ENCODE results near the gene ELP5.

Gene ELP5

GRCh38 chr17:7293816-7294613, 42.0 kb downstream of the ELP5 start:
- H3K36me3 ChIP-seq, result no peaks in the 10 kb centered on the region
- peak overlapping the region; percentile 42 for H3K4me3 ChIP-seq (ENCODE audit: low read depth, low read length)
- peak; percentile 91 for DNase-seq
- no peaks in the 10 kb centered on the region for H3K27me3 ChIP-seq (ENCODE audit: insufficient read depth, low read depth, severe bottlenecking)
- no peaks in the 10 kb centered on the region for H3K9me3 ChIP-seq (ENCODE audit: severe bottlenecking)
- no peak for TF ChIP-seq CTCF (IDR thresholded peaks at IDR 0.05; ENCODE audit: low read depth, low read length)
- H3K27ac ChIP-seq, result peak overlapping the region; percentile 36; the same call in 1 of the 2 replicates

- no peak for TF ChIP-seq CTCF (IDR thresholded peaks at IDR 0.05; ENCODE audit: low read depth, low read length)
- peak; percentile 96 for DNase-seq
- Histone ChIP-seq H3K27ac (peak within 1 kb of the TSS; percentile 36), H3K36me3 (no peaks in the 10 kb centered on the region), H3K27me3 (ENCODE audit: insufficient read depth, low read depth, severe bottlenecking) (no peaks in the 10 kb centered on the region), H3K4me3 (ENCODE audit: low read depth, low read length) (peak within 1 kb of the TSS; percentile 42), H3K9me3 (ENCODE audit: severe bottlenecking) (no peaks in the 10 kb centered on the region)
Observed at GRCh38 chr17:7294614-7295153, 42.7 kb downstream of the ELP5 start, which contains the start of gene YBX2. Gene YBX2 (minus strand): TSS chr17:7294639. CDS start chr17:7294500, 139 bp downstream.

GRCh38 chr17:7295230-7296180, 43.5 kb downstream of the ELP5 start:
- no peaks in the 10 kb centered on the region for H3K36me3 ChIP-seq
- no peak for DNase-seq
- no peak overlapping the region; the same call in 1 of the 2 replicates for H3K27ac ChIP-seq
- H3K4me3 ChIP-seq (ENCODE audit: low read depth, low read length), result no peak overlapping the region
- no peaks in the 10 kb centered on the region for H3K9me3 ChIP-seq (ENCODE audit: severe bottlenecking)
- no peak for TF ChIP-seq CTCF (IDR thresholded peaks at IDR 0.05; ENCODE audit: low read depth, low read length)
- no peaks in the 10 kb centered on the region for H3K27me3 ChIP-seq (ENCODE audit: insufficient read depth, low read depth, severe bottlenecking)

GRCh38 chr17:7296189-7296861, 44.3 kb downstream of the ELP5 start:
- Histone ChIP-seq H3K27ac (no peak overlapping the region; the same call in 1 of the 2 replicates), H3K27me3 (ENCODE audit: insufficient read depth, low read depth, severe bottlenecking) (no peaks in the 10 kb centered on the region), H3K36me3 (no peaks in the 10 kb centered on the region), H3K4me3 (ENCODE audit: low read depth, low read length) (peak overlapping the region; percentile 13; the same call in 1 of the 2 replicates), H3K9me3 (ENCODE audit: severe bottlenecking) (no peaks in the 10 kb centered on the region)
- peak; percentile 90 for TF ChIP-seq CTCF (IDR thresholded peaks at IDR 0.05; ENCODE audit: low read depth, low read length)
- DNase-seq, result peak; percentile 83

- DNase-seq, result no peak
- H3K27ac ChIP-seq, result no peak overlapping the region
- no peak overlapping the region for H3K4me3 ChIP-seq (ENCODE audit: low read depth, low read length)
- H3K9me3 ChIP-seq (ENCODE audit: severe bottlenecking), result peaks cover 3% of the 10 kb centered on the region
- peaks cover 7% of the 10 kb centered on the region for H3K36me3 ChIP-seq
- H3K27me3 ChIP-seq (ENCODE audit: insufficient read depth, low read depth, severe bottlenecking), result no peaks in the 10 kb centered on the region
- TF ChIP-seq CTCF (IDR thresholded peaks at IDR 0.05; ENCODE audit: low read depth, low read length), result no peak
Observed at GRCh38 chr17:7304179-7304578, 52.2 kb downstream of the ELP5 start.

All from WERI-Rb-1 (cell line).